ENCODE results near the gene MPI. TPM values are rescaled to one million over a fixed set of nuclear protein-coding genes. Genes with fewer than 3 reads are reported as not detected.

Gene MPI
- total and polyA plus RNA-seq, 2 donors (not counting 3 experiments of a cell fraction or from before 2014, with no cell fraction given) = 36.3 to 69.3 TPM

- no peaks in the 10 kb centered on the region for H4K20me1 ChIP-seq (replicated peaks; ENCODE audit: control insufficient read depth, extremely low read depth, insufficient read depth, low read length)
- no peaks in the 10 kb centered on the region for H3K27me3 ChIP-seq (ENCODE audit: control insufficient read depth in 2 of 2, insufficient read depth in 2 of 2, low read length in 2 of 2)
- H3K9ac ChIP-seq (replicated peaks; ENCODE audit: extremely low read depth, insufficient read depth, low read length) = no peak overlapping the region
- H2AFZ ChIP-seq (ENCODE audit: low read depth, low read length) = no peak overlapping the region
- H3K27ac ChIP-seq (ENCODE audit: insufficient read depth, low read depth, low read length) = no peak overlapping the region
- H3K36me3 ChIP-seq (ENCODE audit: control insufficient read depth in 2 of 2, extremely low read depth in 1 of 2, insufficient read depth in 2 of 2, low read length in 2 of 2) = peaks cover 0 to 10% of the 10 kb centered on the region in 2 experiments
- intact Hi-C loops (cut with micrococcal nuclease) = loop anchor here (2.0 to 5.0 kb wide), 3 partner anchors 65 to 109 kb away; partner anchors contain the start of gene COX5A
- peak overlapping the region; percentile 87 for H3K4me2 ChIP-seq (ENCODE audit: insufficient read depth, low read length)
- peaks cover 11% of the 10 kb centered on the region for H3K4me1 ChIP-seq (ENCODE audit: control insufficient read depth, extremely low read depth, insufficient read depth, low read length)
- TF ChIP-seq GATA2 (IDR thresholded peaks at IDR 0.05; ENCODE audit: insufficient read depth, insufficient read length, low read depth, low read length) = no peak
- TF ChIP-seq MYC (IDR thresholded peaks at IDR 0.05; ENCODE audit: low read depth, low read length) = no peak
- TF ChIP-seq FOS (IDR thresholded peaks at IDR 0.05; ENCODE audit: borderline replicate concordance, insufficient read depth, low read length) = no peak
- TF ChIP-seq EZH2 (IDR thresholded peaks at IDR 0.05; ENCODE audit: borderline replicate concordance, low read depth, low read length, severe bottlenecking) = no peak
- TF ChIP-seq CTCF (IDR thresholded peaks at IDR 0.05; ENCODE audit: extremely low read depth in 1 of 2, insufficient read depth in 1 of 2, low read depth in 1 of 2, low read length in 2 of 2) = no peak
- no peak for TF ChIP-seq POLR2AphosphoS5 (IDR thresholded peaks at IDR 0.05; ENCODE audit: insufficient read depth, low read depth, low read length)
- no peak for TF ChIP-seq JUN (IDR thresholded peaks at IDR 0.05; ENCODE audit: borderline replicate concordance, insufficient read depth, insufficient read length, low read depth)
- peak overlapping the region in 1 of 3 experiments; percentile 81 for H3K4me3 ChIP-seq (replicated peaks in 1 of 3; ENCODE audit: insufficient read depth in 1 of 3, low read depth in 1 of 3, low read length in 3 of 3)
- DNase-seq (ENCODE audit: low read depth, low spot score) (no peak), FAIRE-seq (no peak)
- ChIA-PET CTCF (interaction anchor here (1.1 to 5.3 kb wide), 5 partner anchors 29 to 109 kb away, joined by 3 to 37 read pairs (median 6); no protein-coding TSS in a partner anchor), POLR2A (no interaction called here)
- BruUV-seq (replicated peaks) = no TSS peak
- H3K79me2 ChIP-seq (ENCODE audit: control insufficient read depth, insufficient read depth, low read length) = peaks cover 2% of the 10 kb centered on the region
- no peaks in the 10 kb centered on the region for H3K9me1 ChIP-seq (replicated peaks; ENCODE audit: control insufficient read depth, extremely low read depth, insufficient read depth, low read length)
- H3K9me3 ChIP-seq (replicated peaks; ENCODE audit: control insufficient read depth, insufficient read depth, low read length) = no peaks in the 10 kb centered on the region
- dilution Hi-C loops (cut with MboI; ENCODE audit: extremely low pct_ligation_motif_present, low sequenced_read_pairs) = no loop called here
Measured at GRCh38 chr15:74841891-74842373, 47.9 kb upstream of the MPI start.
